A549 (cell line): Measurements from ENCODE around the gene PSMD6. TPM values are rescaled to one million over a fixed set of nuclear protein-coding genes. Genes with fewer than 3 reads are reported as not detected.

Experiments
- ATAC-seq, 2 experiments: fragments of 200-7000 bp in 1 of 2; fragments of >200 bp in 1 of 2; cut with Nextera tagmentation in 1 of 2; cut with Tn5 transposase in 1 of 2; 3 replicates each; pipeline versions ENCODE4 v1.8.0 to v1.9.1; 2018 to 2020; ENCODE audit warnings: mild to moderate bottlenecking in 1 of 2, moderate library complexity in 1 of 2
- CTCF ChIA-PET: fragments of 300-600 bp; sonication (Branson Sonifier 250); formaldehyde crosslinking; extraction: SDS; loops from one replicate; lab custom pipeline; 2021; ENCODE audit warnings: antibody characterized with exemption, inconsistent platforms; lab: Yijun Ruan, JAX
- POLR2A ChIA-PET: fragments of 350-600 bp; formaldehyde crosslinking; extraction: SDS; loops from one replicate; lab custom pipeline; 2021; ENCODE audit warnings: antibody characterized with exemption, inconsistent platforms; lab: Yijun Ruan, JAX
- DNase-seq, 2 experiments: peaks; one replicate each; pipeline versions ENCODE4 v3.0.0 to v3.0.0-alpha.2; 2011 to 2016; ENCODE audit warnings: low read depth in 1 of 2, low spot score in 1 of 2
- FAIRE-seq: peaks from 2 replicates; lab custom pipeline; 2011; peaks lifted over from hg19 to GRCh38; lab: Jason Lieb, UNC
- H3K27ac ChIP-seq, 2 experiments: fragments of >200 bp; sonication (Bioruptor Twin); formaldehyde crosslinking; 3 replicates each; pipeline ENCODE4 v1.5.1; 2016 to 2017
- H3K4me1 ChIP-seq: fragments of >200 bp; sonication (Bioruptor Twin); formaldehyde crosslinking; 3 replicates; pipeline ENCODE4 v1.6.1; 2016
- H3K4me2 ChIP-seq: fragments of >200 bp; sonication (Bioruptor Twin); formaldehyde crosslinking; 3 replicates; pipeline ENCODE4 v1.6.1; 2016
- H3K4me3 ChIP-seq: fragments of >200 bp; sonication (Bioruptor Twin); formaldehyde crosslinking; 3 replicates; pipeline ENCODE4 v1.5.1; 2016
- H3K9me3 ChIP-seq: fragments of >200 bp; sonication (Bioruptor Twin); formaldehyde crosslinking; 3 replicates; pipeline ENCODE4 v1.6.1; 2016
- BHLHE40 ChIP-seq: IDR thresholded peaks from 2 replicates; pipeline ENCODE4 v1.6.1; 2012; ENCODE audit warnings: low read depth, low read length, inconsistent platforms
- CBX8 ChIP-seq: fragments of 200-600 bp; sonication (generic); IDR thresholded peaks from 2 replicates; pipeline ENCODE4 v1.6.1; 2016
- CHD4 ChIP-seq: fragments of 200-600 bp; sonication (generic); IDR thresholded peaks from 2 replicates; pipeline ENCODE4 v1.6.1; 2016; ENCODE audit warnings: antibody characterized with exemption, mild to moderate bottlenecking, borderline replicate concordance
- EHMT2 ChIP-seq: fragments of 200-600 bp; sonication (generic); IDR thresholded peaks from 2 replicates; pipeline ENCODE4 v1.6.1; 2016; ENCODE audit warnings: antibody characterized with exemption, low read depth, mild to moderate bottlenecking, moderate library complexity
- ELK1 ChIP-seq: fragments of 150-350 bp; IDR thresholded peaks from 2 replicates; pipeline ENCODE4 v1.6.1; 2014; ENCODE audit warnings: low read depth, mild to moderate bottlenecking, low read length
- FOSL2 ChIP-seq, 2 experiments: fragments of 450-650 bp in 1 of 2; fragments of >200 bp in 1 of 2; sonication (Bioruptor Twin) in 1 of 2; formaldehyde crosslinking; IDR thresholded peaks; 2 replicates each; pipeline versions ENCODE4 v1.5.0 to v1.6.1; 2016 to 2020; ENCODE audit warnings: mild to moderate bottlenecking in 1 of 2, moderate library complexity in 1 of 2
- HEYL ChIP-seq: fragments of 250-450 bp; sonication (Bioruptor Pico); IDR thresholded peaks from 2 replicates; pipeline ENCODE4 v1.8.0; 2021; ENCODE audit warnings: mild to moderate bottlenecking, moderate library complexity
- HOXB5 ChIP-seq: fragments of 250-450 bp; sonication (Bioruptor Pico); IDR thresholded peaks from 2 replicates; pipeline ENCODE4 v1.5.0; 2020; ENCODE audit warnings: mild to moderate bottlenecking, moderate library complexity
- JUN ChIP-seq, 2 experiments: fragments of >200 bp; sonication (Bioruptor Twin); formaldehyde crosslinking; IDR thresholded peaks; 2 replicates in 1 of 2; 3 replicates in 1 of 2; pipeline ENCODE4 v1.6.1; 2016 to 2017
- JUNB ChIP-seq: fragments of >200 bp; sonication (Bioruptor Twin); formaldehyde crosslinking; IDR thresholded peaks from 2 replicates; pipeline ENCODE4 v1.6.1; 2016
- MAFK ChIP-seq: fragments of 450-650 bp; IDR thresholded peaks from 2 replicates; pipeline ENCODE4 v1.6.1; 2014; ENCODE audit not compliant: partially characterized antibody
- MAZ ChIP-seq: fragments of 150-350 bp; IDR thresholded peaks from 2 replicates; pipeline ENCODE4 v1.6.1; 2014; ENCODE audit warnings: antibody characterized with exemption, low read depth, low read length, borderline replicate concordance
- NPAS2 ChIP-seq: fragments of 250-450 bp; sonication (Bioruptor Pico); IDR thresholded peaks from 2 replicates; pipeline ENCODE4 v1.8.0; 2022; ENCODE audit warnings: mild to moderate bottlenecking, moderate library complexity, borderline replicate concordance
- PHF8 ChIP-seq: fragments of 200-600 bp; sonication (generic); IDR thresholded peaks from 2 replicates; pipeline ENCODE4 v1.6.1; 2016; ENCODE audit warnings: low read depth, mild to moderate bottlenecking, antibody characterized with exemption, moderate library complexity, borderline replicate concordance
- POLR2AphosphoS2 ChIP-seq: conservative IDR thresholded peaks from 2 replicates; pipeline ENCODE4 v1.6.1; 2012; ENCODE audit warnings: low read length, improper control_type of control experiment, inconsistent platforms
- RARB ChIP-seq: fragments of 250-450 bp; sonication (Bioruptor Pico); IDR thresholded peaks from 2 replicates; pipeline ENCODE4 v1.8.0; 2021; ENCODE audit warnings: mild to moderate bottlenecking, moderate library complexity
- RCOR1 ChIP-seq: fragments of 150-350 bp; IDR thresholded peaks from 2 replicates; pipeline ENCODE4 v1.6.1; 2014; ENCODE audit warnings: antibody characterized with exemption, low read length, low read depth
- USF2 ChIP-seq: fragments of 450-650 bp; IDR thresholded peaks from 2 replicates; pipeline ENCODE4 v1.6.1; 2014; ENCODE audit warnings: antibody characterized with exemption
- ZFP36 ChIP-seq: fragments of 450-650 bp; IDR thresholded peaks from 2 replicates; pipeline ENCODE4 v1.6.1; 2014; ENCODE audit warnings: borderline replicate concordance; ENCODE audit not compliant: partially characterized antibody
- ZSCAN20 ChIP-seq: fragments of 250-450 bp; sonication (Bioruptor Pico); IDR thresholded peaks from 2 replicates; pipeline ENCODE4 v1.8.0; 2022; ENCODE audit warnings: mild to moderate bottlenecking, moderate library complexity
- WGBS: methylation state at CpG from one replicate; pipeline ENCODE4 v1.1.6; 2017; ENCODE audit errors: missing lambda C conversion rate; 5-methylcytosine and 5-hydroxymethylcytosine counted together
- polyA plus RNA-seq, 4 experiments: library from polyadenylated mRNA; depleted of rRNA in 3 of 4; stranded (reverse); fragments of >200 nt; fragmentation: RNase III in 1 of 4; extraction: RNeasy Plus Mini Kit Qiagen cat#74134 plus additional on column Dnase treatment in 1 of 4; gene quantifications; 2 replicates in 3 of 4; 3 replicates in 1 of 4; pipeline ENCODE4 v1.2.3, GENCODE V29; 2011 to 2017
- TF ChIP-seq, protein P1 (sequence below): fragments of >200 bp; sonication (Bioruptor Twin); formaldehyde crosslinking; IDR thresholded peaks from 3 replicates; pipeline ENCODE4 v1.5.1; 2016
- TF ChIP-seq, protein P2 (sequence below): IDR thresholded peaks from 2 replicates; pipeline ENCODE4 v1.6.1; 2012
- TF ChIP-seq, protein P3 (sequence below): IDR thresholded peaks from 2 replicates; pipeline ENCODE4 v1.6.1; 2012; ENCODE audit warnings: low read depth, borderline replicate concordance

PSMD6 gene
- polyA plus RNA-seq, 2 of the 4 experiments (the other 2 are of a cell fraction): 76.8 to 117 TPM

DNA sequence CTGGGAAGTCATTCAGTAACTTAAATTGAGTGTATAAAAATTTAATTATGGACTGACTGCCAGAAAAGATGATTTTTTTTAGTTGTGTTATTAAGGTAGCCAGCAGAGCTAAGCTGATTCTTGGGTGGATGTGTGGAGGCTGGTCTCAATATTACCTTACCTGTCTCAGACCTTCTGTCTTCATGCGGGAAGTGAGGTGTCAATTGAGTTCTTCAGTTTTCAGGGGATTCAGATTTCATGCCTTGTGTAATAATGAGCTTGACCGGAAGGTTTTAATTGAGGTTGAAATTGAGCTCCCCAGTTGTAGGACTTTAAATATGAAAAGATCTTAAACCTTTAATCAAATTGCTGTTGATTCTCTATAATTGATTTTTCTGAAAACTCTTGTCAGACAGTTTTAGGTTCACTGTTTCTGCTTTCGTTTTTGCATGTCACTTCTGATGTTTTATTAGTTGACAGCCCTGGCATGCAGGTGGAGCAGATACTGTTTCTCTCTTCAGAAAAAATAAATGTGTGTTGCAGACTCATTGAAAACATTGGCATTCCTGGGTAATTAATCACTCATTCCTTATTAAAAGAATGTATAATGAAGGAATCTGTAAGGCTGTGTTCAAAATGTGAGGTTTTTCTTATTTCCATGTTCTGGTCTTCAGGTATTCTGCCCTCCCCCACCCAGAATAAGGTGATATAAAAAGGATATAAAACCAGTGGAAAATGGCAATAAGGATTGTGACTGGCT, 54.5 kb downstream of the PSMD6 start:
- H3K4me1 ChIP-seq: peaks cover 36% of the 10 kb centered on the region
- POLR2A ChIA-PET: interaction anchor here (1.3 kb wide), 1 partner anchor 56 kb away, joined by 4 read pairs; the partner anchor contains the start of gene SCAANT1

DNA sequence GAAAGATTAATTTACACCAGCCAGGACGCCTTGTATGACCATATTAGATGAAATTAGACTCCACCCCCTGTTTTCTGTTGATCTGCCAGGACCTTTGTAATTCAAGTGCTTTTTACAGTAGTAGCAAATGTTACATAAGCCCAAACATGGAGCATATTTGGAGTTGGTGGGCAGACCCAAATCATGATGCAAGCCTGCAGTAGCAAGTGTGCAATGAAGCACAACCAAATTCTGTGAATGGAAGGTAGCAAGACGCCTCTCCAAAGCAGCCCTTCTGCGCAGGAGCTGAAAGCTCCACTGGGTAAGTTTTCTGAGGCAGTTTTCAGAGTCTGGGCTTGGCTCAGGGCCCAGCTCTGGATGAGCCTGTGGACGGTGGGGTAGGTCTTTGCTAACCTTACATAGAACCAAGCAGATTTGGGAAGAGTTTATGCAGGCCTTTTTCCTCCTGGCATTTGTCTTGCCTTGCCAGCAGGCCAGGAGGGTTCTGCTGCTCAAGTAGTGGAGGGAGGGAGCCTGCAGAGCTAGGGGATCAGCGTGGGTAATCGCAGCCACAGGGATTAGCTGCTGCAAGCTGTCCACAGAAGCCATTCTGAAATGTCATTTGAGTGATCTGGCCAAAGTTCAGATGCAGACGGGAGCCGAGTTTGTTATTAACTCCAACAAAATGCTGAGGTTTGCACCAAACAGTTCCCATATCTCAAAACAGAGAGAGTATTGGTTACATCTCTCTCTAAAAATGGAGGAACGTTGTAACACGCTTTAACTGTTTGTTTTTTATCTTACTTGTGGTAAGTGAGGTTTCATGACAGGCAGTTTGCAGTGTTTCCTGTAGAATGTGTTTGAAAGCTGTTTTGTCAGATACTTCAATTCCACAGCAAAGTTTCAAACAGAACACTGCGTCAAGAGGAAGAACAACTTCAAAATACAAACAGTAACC, 55.4 kb downstream of the PSMD6 start:
- FAIRE-seq (no peak), ATAC-seq (peak; percentile 59 to 77; a peak in 4 of 6 replicates), DNase-seq (no peak)
- peak overlapping the region; percentile 77 for H3K4me2 ChIP-seq
- H3K4me1 ChIP-seq: peaks cover 36% of the 10 kb centered on the region
- CTCF ChIA-PET: interaction anchor here (1.0 to 2.4 kb wide), 3 partner anchors 8 to 25 kb away, joined by 3 to 10 read pairs (median 3); no protein-coding TSS in a partner anchor
- WGBS: 17% methylated on average over 10 of the region's 11 CpGs
- POLR2A ChIA-PET: interaction anchor here (1.3 kb wide), 1 partner anchor 56 kb away, joined by 4 read pairs; the partner anchor contains the start of gene SCAANT1
- peak overlapping the region in 1 of 2 experiments; percentile 62; a peak in 2 of 6 replicates for H3K27ac ChIP-seq
- TF ChIP-seq HOXB5 (no peak), POLR2AphosphoS2 (no peak), MAFK (peak; percentile 43)
- 0 out of 3 replicates have a peak overlapping the region, but pooled peaks have one; percentile 5 for H3K4me3 ChIP-seq
- H3K9me3 ChIP-seq: no peaks in the 10 kb centered on the region

More for the DNA sequence above, 54.5 kb downstream of the PSMD6 start:
- H3K27ac ChIP-seq: 0 out of 6 replicates have a peak overlapping the region, but pooled peaks of 1 of the 2 experiments have one; percentile 62
- no peak for ATAC-seq
- H3K9me3 ChIP-seq: no peaks in the 10 kb centered on the region
- no peak for FAIRE-seq
- no peak overlapping the region for H3K4me3 ChIP-seq
- H3K4me2 ChIP-seq: peak overlapping the region; percentile 77
- WGBS: 60% methylated on average over 3 of the region's 3 CpGs
- no peak for DNase-seq
- no peak for TF ChIP-seq BHLHE40
- CTCF ChIA-PET: interaction anchor here (1.4 to 2.4 kb wide), 2 partner anchors 23 to 24 kb away, joined by 3 to 10 read pairs; no protein-coding TSS in a partner anchor

DNA sequence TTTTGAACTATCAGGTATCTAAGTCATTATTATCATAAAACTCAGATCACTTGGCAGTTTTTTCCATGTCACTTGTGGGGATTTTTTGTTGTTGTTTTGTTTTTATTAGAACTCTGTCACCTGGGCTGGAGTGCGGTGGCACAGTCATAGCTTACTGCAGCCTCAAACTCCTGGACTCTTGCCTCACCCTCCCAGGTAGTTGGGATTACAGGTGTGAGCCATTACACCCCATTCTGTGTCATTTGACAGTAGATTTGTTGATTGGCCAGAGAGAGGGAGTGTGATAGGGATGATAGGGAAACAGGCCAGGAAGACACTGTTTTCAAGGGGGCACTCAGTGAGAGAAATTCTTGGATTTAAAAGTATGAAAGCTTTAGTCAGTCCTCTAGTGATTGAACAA, 56.4 kb downstream of the PSMD6 start:
- no peak for ATAC-seq
- DNase-seq: no peak
- Histone ChIP-seq H3K9me3 (no peaks in the 10 kb centered on the region), H3K4me1 (peaks cover 27% of the 10 kb centered on the region), H3K27ac (no peak overlapping the region), H3K4me2 (no peak overlapping the region), H3K4me3 (no peak overlapping the region)
- WGBS: 94% methylated on average over 1 of the region's 1 CpG
- CTCF ChIA-PET: interaction anchor here (1.0 to 2.4 kb wide), 3 partner anchors 9 to 26 kb away, joined by 3 to 10 read pairs (median 4); no protein-coding TSS in a partner anchor
- TF ChIP-seq EHMT2 (no peak), MAZ (no peak), CBX8 (no peak), PHF8 (no peak), HEYL (CRISPR knock-in tag) (no peak), JUN (IDR thresholded peaks at IDR 0.05) (no peak), RARB (CRISPR knock-in tag) (no peak), ELK1 (no peak), RCOR1 (no peak), FOSL2 (IDR thresholded peaks at IDR 0.05) (no peak), FOSL2 (CRISPR knock-in tag; IDR thresholded peaks at IDR 0.05) (no peak), MAFK (no peak), ZSCAN20 (no peak), ZFP36 (no peak), CHD4 (no peak), USF2 (no peak), NPAS2 (CRISPR knock-in tag) (no peak), JUNB (no peak)
- TF ChIP-seq, protein P1, sequence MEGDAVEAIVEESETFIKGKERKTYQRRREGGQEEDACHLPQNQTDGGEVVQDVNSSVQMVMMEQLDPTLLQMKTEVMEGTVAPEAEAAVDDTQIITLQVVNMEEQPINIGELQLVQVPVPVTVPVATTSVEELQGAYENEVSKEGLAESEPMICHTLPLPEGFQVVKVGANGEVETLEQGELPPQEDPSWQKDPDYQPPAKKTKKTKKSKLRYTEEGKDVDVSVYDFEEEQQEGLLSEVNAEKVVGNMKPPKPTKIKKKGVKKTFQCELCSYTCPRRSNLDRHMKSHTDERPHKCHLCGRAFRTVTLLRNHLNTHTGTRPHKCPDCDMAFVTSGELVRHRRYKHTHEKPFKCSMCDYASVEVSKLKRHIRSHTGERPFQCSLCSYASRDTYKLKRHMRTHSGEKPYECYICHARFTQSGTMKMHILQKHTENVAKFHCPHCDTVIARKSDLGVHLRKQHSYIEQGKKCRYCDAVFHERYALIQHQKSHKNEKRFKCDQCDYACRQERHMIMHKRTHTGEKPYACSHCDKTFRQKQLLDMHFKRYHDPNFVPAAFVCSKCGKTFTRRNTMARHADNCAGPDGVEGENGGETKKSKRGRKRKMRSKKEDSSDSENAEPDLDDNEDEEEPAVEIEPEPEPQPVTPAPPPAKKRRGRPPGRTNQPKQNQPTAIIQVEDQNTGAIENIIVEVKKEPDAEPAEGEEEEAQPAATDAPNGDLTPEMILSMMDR: no peak
- TF ChIP-seq, protein P2, sequence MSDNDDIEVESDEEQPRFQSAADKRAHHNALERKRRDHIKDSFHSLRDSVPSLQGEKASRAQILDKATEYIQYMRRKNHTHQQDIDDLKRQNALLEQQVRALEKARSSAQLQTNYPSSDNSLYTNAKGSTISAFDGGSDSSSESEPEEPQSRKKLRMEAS: no peak
- TF ChIP-seq, protein P3, sequence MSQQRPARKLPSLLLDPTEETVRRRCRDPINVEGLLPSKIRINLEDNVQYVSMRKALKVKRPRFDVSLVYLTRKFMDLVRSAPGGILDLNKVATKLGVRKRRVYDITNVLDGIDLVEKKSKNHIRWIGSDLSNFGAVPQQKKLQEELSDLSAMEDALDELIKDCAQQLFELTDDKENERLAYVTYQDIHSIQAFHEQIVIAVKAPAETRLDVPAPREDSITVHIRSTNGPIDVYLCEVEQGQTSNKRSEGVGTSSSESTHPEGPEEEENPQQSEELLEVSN: no peak
- FAIRE-seq: no peak
- POLR2A ChIA-PET: no interaction called here
